ENCODE data around the gene SLC7A5. TPM values are rescaled to one million over a fixed set of nuclear protein-coding genes. Genes with fewer than 3 reads are reported as not detected.

Gene SLC7A5
- total and polyA plus RNA-seq, 2 donors (not counting 3 experiments of a cell fraction or from before 2014, with no cell fraction given) = 14.1 to 29.2 TPM

- no peak for FAIRE-seq
Measured at GRCh38 chr16:87846705-87847466, 22.4 kb downstream of the SLC7A5 start.

More at GRCh38 chr16:87846705-87847466, 22.4 kb downstream of the SLC7A5 start:
- Histone ChIP-seq H3K27me3 (ENCODE audit: control insufficient read depth in 2 of 2, insufficient read depth in 2 of 2, low read length in 2 of 2) (no peaks in the 10 kb centered on the region), H2AFZ (ENCODE audit: low read depth, low read length) (no peak overlapping the region), H3K27ac (ENCODE audit: insufficient read depth, low read depth, low read length) (no peak overlapping the region), H3K9me3 (replicated peaks; ENCODE audit: control insufficient read depth, insufficient read depth, low read length) (no peaks in the 10 kb centered on the region), H4K20me1 (replicated peaks; ENCODE audit: control insufficient read depth, extremely low read depth, insufficient read depth, low read length) (no peaks in the 10 kb centered on the region), H3K4me1 (ENCODE audit: control insufficient read depth, extremely low read depth, insufficient read depth, low read length) (no peaks in the 10 kb centered on the region), H3K4me3 (replicated peaks in 1 of 3; ENCODE audit: insufficient read depth in 1 of 3, low read depth in 1 of 3, low read length in 3 of 3) (no peak overlapping the region), H3K79me2 (ENCODE audit: control insufficient read depth, insufficient read depth, low read length) (peaks cover 78% of the 10 kb centered on the region), H3K9ac (replicated peaks; ENCODE audit: extremely low read depth, insufficient read depth, low read length) (no peak overlapping the region), H3K4me2 (ENCODE audit: insufficient read depth, low read length) (no peak overlapping the region), H3K9me1 (replicated peaks; ENCODE audit: control insufficient read depth, extremely low read depth, insufficient read depth, low read length) (no peaks in the 10 kb centered on the region), H3K36me3 (ENCODE audit: control insufficient read depth in 2 of 2, extremely low read depth in 1 of 2, insufficient read depth in 2 of 2, low read length in 2 of 2) (peaks cover 0 to 2% of the 10 kb centered on the region in 2 experiments)
- ChIA-PET CTCF (interaction anchor here (1.1 to 3.5 kb wide), 4 partner anchors 10 to 70 kb away, joined by 6 to 26 read pairs (median 14); no protein-coding TSS in a partner anchor), POLR2A (no interaction called here)
- intact Hi-C loops (cut with micrococcal nuclease) (no loop called here), dilution Hi-C loops (cut with MboI; ENCODE audit: extremely low pct_ligation_motif_present, low sequenced_read_pairs) (no loop called here)
- DNase-seq (ENCODE audit: low read depth, low spot score) = no peak
- no peak for TF ChIP-seq GATA2 (IDR thresholded peaks at IDR 0.05; ENCODE audit: insufficient read depth, insufficient read length, low read depth, low read length)
- TF ChIP-seq CTCF (IDR thresholded peaks at IDR 0.05; ENCODE audit: extremely low read depth in 1 of 2, insufficient read depth in 1 of 2, low read depth in 1 of 2, low read length in 2 of 2) = no peak
- TF ChIP-seq MAX (IDR thresholded peaks at IDR 0.05; ENCODE audit: insufficient read depth, insufficient read length) = no peak
- no peak for TF ChIP-seq POLR2A (IDR thresholded peaks at IDR 0.05; ENCODE audit: low read depth, low read length)
- no peak for TF ChIP-seq POLR2AphosphoS5 (IDR thresholded peaks at IDR 0.05; ENCODE audit: insufficient read depth, low read depth, low read length)
- TF ChIP-seq MYC (IDR thresholded peaks at IDR 0.05; ENCODE audit: low read depth, low read length) = no peak
- TF ChIP-seq FOS (IDR thresholded peaks at IDR 0.05; ENCODE audit: borderline replicate concordance, insufficient read depth, low read length) = no peak
- no peak for TF ChIP-seq EZH2 (IDR thresholded peaks at IDR 0.05; ENCODE audit: borderline replicate concordance, low read depth, low read length, severe bottlenecking)
- TF ChIP-seq JUN (IDR thresholded peaks at IDR 0.05; ENCODE audit: borderline replicate concordance, insufficient read depth, insufficient read length, low read depth) = no peak
- no TSS peak for BruUV-seq (replicated peaks)
